Right renal pelvis (tissue), 4 donors: ENCODE results near the gene LARP4. TPM values are rescaled to one million over a fixed set of nuclear protein-coding genes. Genes with fewer than 3 reads are reported as not detected.
"Not testable (repeated sequence)": the region's sequence is repeated elsewhere in the genome, so short reads cannot be mapped to it uniquely, and the experiment has no call there.

Experiments used
- DNase-seq, 4 donors: peaks; one replicate each; pipeline ENCODE4 v3.0.0-alpha.2; 2013; ENCODE audit warnings: low read depth in 4 of 4, low spot score in 3 of 4, missing footprints in 1 of 4
- polyA plus RNA-seq, 4 donors: library from polyadenylated mRNA; unstranded; fragments of 120-200 nt; gene quantifications; one replicate each; pipeline ENCODE4 v1.2.1, GENCODE V29; 2013; ENCODE audit not compliant: insufficient read length in 4 of 4

The LARP4 gene
- polyA plus RNA-seq = 10 to 100 TPM; 35.4 to 48.7 (median 47.2) TPM

DNA sequence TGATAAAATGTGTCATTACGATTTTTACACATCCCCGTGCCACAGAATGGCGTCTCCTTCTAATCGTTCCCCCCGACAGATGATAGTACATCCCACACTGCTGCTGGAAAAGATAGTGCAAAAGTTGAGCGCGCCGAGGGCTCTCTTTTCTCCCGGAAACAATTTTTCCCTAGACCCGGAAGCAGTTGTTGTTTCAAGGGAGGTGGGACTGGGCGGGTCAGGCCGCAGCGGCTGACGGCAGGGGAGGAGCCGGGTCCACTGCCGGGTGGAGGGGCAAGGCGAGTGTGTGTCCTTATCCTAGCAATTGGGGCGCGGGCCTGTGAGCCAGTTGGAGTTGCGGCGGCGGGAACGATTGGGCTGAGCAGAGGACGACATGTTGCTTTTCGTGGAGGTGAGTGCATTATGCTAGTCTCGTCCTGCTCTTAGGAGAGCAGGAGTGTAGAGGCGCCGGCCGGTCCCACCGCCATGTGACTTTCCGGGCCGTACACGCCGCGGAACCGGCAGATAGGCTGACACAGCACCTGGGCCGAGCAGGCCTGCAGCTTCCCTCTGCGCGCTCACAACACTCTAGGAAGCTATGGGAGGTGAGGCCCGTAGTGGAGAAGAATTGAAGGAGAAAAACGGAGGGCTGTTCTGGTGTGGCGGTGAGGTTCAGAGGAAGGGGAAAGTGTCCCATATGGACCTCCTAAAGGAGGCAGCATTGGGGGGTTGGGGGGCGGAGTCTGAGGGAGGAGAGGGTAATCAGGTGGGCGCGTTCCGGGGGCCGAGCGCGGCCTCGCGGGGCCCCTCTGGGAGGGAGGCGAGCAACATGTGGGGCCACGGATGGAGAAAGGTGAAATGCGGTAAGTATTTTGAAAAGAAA, at the start of gene LARP4:
Gene LARP4 (plus strand): TSS at position 248 of the 862 bp plus-strand sequence. CDS start 126 bp downstream, at position 374.
- DNase-seq = peak; percentile 84 to 96 (median 92)

DNA sequence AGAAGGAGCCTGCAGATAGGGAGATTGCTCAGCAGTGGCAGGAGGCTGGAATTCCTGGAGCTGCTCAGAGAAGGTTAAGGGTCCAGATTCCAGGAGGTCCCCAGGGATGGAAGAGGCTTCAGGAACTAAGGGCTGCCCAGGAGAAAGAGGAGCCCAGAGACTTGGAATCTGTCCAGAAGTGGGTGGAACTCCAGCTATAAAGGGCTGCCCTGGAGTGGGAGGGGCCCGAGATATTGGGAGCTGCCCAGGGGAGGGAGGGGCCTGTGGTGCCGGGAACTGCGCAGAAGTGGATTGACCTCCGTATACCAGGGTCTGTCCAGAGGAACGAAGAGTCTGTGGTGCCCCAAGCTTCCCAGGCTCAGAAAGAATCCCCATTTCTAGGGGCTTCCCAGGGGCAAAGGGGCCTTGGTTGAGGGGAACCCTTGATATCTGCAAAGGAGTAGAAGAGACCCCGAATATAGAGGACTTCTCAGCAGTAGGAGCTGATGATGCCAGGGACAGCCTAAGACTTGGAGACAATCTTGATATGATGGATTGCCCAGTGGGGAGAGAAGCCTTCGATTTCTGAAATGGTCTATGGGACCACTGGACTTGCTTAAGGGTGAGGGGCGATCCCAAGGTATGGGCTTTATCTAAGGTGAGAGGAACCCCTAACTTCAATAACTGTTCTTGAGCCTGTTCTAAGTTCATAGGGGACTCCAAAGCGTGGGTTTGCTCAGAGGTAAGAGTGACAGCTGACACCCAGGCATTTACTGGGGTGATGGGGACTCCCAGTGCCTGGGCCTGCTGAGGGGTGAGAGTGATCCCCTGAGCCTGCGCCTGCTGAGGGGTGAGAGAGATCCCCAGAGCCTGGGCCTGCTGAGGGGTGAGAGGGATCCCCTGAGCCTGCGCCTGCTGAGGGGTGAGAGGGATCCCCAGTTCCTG, 49.3 kb upstream of the LARP4 start:
- DNase-seq = no peak

DNA sequence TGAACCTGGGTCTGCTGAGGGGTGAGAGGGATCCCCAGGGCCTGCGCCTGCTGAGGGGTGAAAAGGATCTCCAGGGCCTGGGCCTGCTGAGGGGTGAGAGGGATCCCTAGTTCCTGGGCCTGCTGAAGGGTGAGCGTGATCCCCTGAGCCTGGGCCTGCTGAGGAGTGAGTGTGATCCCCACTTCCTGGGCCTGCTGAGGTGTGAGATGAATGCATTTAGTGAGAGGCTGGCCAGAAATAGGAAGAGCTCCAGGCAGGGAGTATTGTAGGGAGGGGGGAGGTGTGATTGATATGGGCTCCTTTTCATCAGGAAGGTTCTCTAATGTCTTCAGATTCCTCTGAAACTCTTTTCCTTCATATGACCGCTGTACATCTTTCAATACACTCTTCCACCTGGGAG, 47.3 kb upstream of the LARP4 start:
- DNase-seq = no peak

DNA sequence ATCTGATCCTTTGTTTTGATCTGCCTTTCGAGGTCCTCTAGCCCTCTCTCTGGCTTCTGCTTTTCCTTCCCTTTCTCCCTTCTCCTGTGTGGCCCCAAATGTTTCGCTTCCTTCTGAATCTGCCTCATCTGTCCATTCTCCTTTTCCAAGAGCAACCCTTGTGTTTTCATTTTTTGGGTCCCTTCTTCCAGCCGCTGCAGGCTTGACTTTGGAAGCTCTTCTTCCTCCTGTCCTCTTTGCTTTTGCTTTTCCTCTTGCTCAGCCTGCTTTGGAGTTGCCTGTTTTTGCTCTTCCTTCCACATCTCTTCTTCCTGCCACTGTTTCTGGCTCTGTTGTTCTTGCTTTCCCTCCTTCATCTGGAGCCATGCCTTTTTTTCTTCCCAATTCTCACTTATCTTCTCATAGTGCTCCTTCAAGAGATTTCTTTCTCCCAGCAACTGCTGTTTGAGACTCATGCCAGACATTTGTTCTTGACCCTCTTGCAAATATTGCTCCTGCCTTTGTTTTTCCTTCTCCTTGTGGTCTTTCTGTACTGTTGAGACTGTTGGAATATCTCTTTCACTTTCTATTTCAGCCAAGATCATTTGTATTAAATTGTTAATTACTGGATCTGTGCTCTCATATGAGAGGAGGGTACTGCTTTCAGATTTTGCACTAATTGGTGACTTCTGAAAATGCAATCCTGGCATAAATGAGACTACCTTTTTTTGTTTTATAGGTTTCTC, 46.7 kb upstream of the LARP4 start:
- no peak for DNase-seq

- DNase-seq = no peak
Measured at GRCh38 chr12:50354908-50355307, 45.8 kb upstream of the LARP4 start.

GRCh38 chr12:50355365-50355764, 45.3 kb upstream of the LARP4 start:
- DNase-seq = no peak

GRCh38 chr12:50362671-50363070, 38.0 kb upstream of the LARP4 start:
- no peak for DNase-seq

GRCh38 chr12:50363141-50363540, 37.5 kb upstream of the LARP4 start:
- no peak for DNase-seq

- DNase-seq = no peak
Measured at GRCh38 chr12:50365709-50366406, 34.8 kb upstream of the LARP4 start.

GRCh38 chr12:50370672-50371071, 30.0 kb upstream of the LARP4 start:
- DNase-seq = not testable (repeated sequence)

GRCh38 chr12:50375802-50376201, 24.9 kb upstream of the LARP4 start:
- no peak for DNase-seq

DNA sequence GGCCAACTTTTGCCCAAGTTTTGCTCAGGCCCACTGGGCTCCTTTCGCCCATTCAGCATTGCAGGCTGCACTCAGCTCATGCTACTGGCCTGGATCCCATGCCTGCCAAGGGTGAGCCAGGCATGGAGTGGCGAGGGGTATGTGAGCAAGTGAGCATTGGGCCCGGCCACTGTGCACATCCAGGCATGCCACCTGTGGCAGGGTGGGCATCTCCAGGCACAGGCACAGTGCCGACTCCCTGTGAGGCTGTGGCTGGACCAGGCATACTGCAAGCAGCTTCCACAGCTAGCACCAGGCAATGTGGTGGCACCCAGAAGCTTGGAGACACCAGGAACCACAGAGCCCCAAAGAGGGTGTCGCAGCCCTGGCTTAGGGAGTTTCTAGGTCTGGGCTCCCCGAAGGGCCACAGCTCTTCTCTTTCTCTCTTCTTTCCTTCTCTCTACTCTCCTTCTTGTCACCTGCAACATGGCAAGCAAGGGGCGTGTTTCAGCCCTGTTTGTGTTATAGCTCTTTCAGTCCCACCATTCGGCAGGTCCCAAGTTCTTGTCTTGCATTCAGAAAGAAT, 19.8 kb upstream of the LARP4 start:
- no peak for DNase-seq

- no peak for DNase-seq
Measured at GRCh38 chr12:50387487-50387886, 13.2 kb upstream of the LARP4 start.

DNA sequence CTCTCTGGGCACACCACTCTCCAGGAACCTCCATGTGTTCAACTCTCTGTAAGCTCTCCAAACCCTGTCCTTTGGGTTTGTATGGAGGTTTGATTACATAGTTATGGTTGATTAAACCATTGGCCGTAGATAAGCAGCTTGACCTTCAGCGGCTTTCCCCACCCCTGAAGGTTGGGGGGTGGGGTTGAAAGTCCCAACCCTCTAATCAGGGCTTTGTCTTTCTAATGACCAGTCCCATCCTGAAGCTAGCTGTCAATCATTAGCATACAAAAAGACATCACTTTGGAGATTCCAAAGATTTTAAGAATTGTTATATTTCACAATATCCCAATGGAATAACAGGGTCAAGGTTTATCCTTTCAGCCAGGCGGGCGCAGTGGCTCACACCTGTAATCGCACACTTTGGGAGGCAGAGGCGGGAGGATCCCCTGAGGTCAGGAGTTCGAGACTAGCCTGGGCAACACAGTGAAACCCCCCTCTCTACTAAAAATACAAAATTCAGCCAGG, 12.7 kb upstream of the LARP4 start:
- no peak for DNase-seq

DNA sequence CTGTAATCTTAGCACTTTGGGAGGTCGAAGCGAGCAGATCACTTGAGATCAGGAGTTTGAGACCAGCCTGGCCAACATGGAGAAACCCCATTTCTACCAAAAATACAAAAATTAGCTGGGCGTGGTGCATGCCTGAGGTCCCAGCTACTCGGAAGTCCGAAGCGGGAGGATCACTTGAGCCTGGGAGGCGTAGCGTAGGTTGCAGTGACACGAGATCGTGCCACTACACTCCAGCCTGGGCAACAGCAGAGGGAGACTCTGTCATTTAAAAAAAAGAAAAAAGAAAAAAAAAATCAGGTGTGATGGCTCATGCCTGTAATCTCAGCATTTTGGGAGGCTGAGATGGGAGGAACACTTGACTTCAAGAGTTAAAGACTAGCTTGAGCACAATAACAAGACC, 11.9 kb upstream of the LARP4 start:
- DNase-seq = not testable (repeated sequence)

GRCh38 chr12:50390316-50390741, 10.4 kb upstream of the LARP4 start:
- DNase-seq = no peak

- no peak for DNase-seq
Measured at GRCh38 chr12:50394469-50395029, 6.1 kb upstream of the LARP4 start.

DNA sequence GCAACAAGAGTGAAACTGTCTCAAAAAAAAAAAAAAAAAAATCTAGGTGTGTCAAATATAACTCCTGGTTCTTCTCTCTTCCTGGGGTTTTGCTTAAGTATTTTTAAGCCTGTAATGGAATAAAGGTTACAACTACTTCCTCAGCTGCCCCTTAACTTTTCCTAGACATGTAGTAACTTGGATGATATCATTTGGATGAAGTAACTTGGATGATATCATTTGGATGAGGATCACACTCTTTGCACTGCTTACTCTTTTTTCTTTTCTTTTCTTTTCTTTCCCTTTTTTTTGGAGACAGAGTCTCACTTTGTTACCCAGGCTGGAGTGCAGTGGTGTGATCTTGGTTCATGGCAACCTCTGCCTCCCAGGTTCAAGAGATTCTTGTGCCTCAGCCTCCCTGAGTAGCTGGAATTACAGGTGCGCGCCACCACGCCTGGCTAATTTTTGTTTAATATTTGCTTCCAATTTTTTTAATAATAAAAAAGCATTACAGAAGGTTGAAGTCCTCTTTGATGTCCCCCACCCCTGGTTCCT, 3.5 kb upstream of the LARP4 start:
- no peak for DNase-seq

GRCh38 chr12:50398931-50399330, 1.8 kb upstream of the LARP4 start:
- no peak for DNase-seq
